ENCODE results near the gene ARID4B.
"Not testable (repeated sequence)": the region's sequence is repeated elsewhere in the genome, so short reads cannot be mapped to it uniquely, and the experiment has no call there.

The ARID4B gene

GRCh38 chr1:235329139-235329902 lies 1.3 kb upstream of the ARID4B start:
- peak; percentile 22 to 85 (median 73) for DNase-seq

- DNase-seq = peak; percentile 97 to 100 (median 98)
Measured at GRCh38 chr1:235328271-235329138, 526 bp upstream of the ARID4B start, which contains the start of gene GGPS1. Gene GGPS1 (plus strand): TSS chr1:235328570. CDS start chr1:235335265, 6,695 bp downstream.

GRCh38 chr1:235326719-235327558 lies 1.0 kb downstream of the ARID4B start:
- DNase-seq = peak; percentile 4 to 77 (median 74)

GRCh38 chr1:235325854-235326253 lies 2.1 kb downstream of the ARID4B start:
- DNase-seq = no peak

- DNase-seq = no peak
Measured at GRCh38 chr1:235325139-235325538, 2.8 kb downstream of the ARID4B start.

- DNase-seq = no peak
Measured at GRCh38 chr1:235324296-235324695, 3.7 kb downstream of the ARID4B start.

- no peak for DNase-seq
Measured at GRCh38 chr1:235320521-235321179, 7.3 kb downstream of the ARID4B start.

- DNase-seq = no peak
Measured at GRCh38 chr1:235319255-235319654, 8.7 kb downstream of the ARID4B start.

- DNase-seq = no peak
Measured at GRCh38 chr1:235317168-235317567, 10.8 kb downstream of the ARID4B start.

GRCh38 chr1:235315735-235316134 lies 12.2 kb downstream of the ARID4B start:
- no peak for DNase-seq

- no peak for DNase-seq
Measured at GRCh38 chr1:235315173-235315572, 12.8 kb downstream of the ARID4B start.

GRCh38 chr1:235313931-235314678 lies 13.9 kb downstream of the ARID4B start:
- DNase-seq = no peak

GRCh38 chr1:235313262-235313661 lies 14.7 kb downstream of the ARID4B start:
- DNase-seq = no peak

GRCh38 chr1:235309206-235309605 lies 18.8 kb downstream of the ARID4B start:
- not testable (repeated sequence) for DNase-seq

- no peak for DNase-seq
Measured at GRCh38 chr1:235307158-235308124, 20.5 kb downstream of the ARID4B start.

GRCh38 chr1:235304549-235305451 lies 23.2 kb downstream of the ARID4B start:
- DNase-seq = peak; percentile 9 to 69 (median 10)

GRCh38 chr1:235302143-235302542 lies 25.8 kb downstream of the ARID4B start:
- DNase-seq = no peak

- no peak for DNase-seq
Measured at GRCh38 chr1:235299169-235299858, 28.7 kb downstream of the ARID4B start.

- peak in 1 of 3 experiments; percentile 32 for DNase-seq
Measured at GRCh38 chr1:235298758-235299157, 29.2 kb downstream of the ARID4B start.

Measured in NCI-H1417 (cell line).